GM21423 (cell line): ENCODE measurements around the gene DEPDC5.
A peak's percentile ranks its signal among the peaks of the same experiment; 100 is the strongest.
"Not testable (repeated sequence)": the region's sequence is repeated elsewhere in the genome, so short reads cannot be mapped to it uniquely, and the experiment has no call there.

Experiments
- ATAC-seq: cut with Tn5 transposase; IDR thresholded peaks from one replicate; pipeline ENCODE4 v1.9.1; 2021; ENCODE audit warnings: mild to moderate bottlenecking, moderate library complexity; ENCODE audit not compliant: unreplicated experiment

DEPDC5 gene

DNA sequence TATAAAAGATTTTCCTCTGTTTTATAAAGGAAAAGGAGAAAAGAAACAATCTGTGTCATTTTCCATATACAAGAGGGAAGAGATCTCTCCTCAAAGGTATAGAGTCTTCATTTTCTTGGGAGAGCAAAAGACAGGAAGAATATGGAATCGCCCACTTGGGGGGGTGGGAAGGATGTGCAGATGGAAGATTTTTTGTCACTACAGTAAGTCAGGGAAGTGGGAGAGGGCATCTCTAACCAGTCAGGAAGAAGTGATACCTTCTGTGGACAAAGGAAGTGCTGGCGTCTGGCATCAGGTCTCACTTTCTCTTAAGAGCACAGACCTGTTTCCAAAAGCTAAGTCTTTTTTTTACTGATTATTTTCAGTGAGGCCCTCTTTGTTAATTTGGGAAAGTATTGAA, 5.3 kb upstream of the DEPDC5 start:
- ATAC-seq, result no peak

DNA sequence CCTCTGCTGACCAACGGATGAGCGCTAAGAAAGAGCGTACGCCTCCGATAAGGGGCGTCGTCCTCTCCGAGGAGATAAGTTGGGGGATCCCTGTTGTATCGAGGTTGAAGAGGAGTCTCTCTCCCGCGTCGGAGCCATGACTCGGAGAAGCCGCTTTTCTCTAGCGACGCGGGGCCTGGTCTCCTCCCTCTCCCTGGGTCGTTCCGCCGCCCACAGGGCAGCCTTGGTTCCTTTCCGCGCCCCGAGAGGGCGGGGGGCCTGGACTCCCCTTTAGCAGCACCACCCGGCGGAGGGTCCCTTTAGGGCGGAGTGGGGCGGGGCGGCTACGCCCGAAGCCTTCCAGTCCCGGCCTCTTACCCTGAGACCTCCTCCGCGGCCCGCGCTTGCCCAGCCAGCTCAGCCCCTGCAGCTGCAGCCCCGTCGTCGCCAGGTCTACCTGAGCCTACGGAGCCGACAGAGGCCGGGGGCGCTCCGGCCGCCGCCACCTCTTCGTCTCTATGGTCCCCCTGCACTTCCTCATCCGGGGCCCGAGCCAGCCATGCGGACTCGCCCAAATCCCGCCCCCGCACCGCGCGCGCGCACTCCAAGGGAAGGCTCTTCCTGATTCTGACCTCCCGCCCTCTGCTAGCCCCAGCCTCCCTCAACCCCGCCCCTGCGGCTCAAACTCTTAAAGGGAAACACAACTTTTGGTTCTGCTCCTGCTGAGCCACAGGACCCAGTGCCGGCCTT, 4.0 kb upstream of the DEPDC5 start, which contains the start of gene PRR14L:
PRR14L (minus strand) TSS at position 497 of the 729 bp plus-strand sequence. CDS start 11,272 bp downstream, outside the sequence.
- peak; percentile 55 for ATAC-seq

DNA sequence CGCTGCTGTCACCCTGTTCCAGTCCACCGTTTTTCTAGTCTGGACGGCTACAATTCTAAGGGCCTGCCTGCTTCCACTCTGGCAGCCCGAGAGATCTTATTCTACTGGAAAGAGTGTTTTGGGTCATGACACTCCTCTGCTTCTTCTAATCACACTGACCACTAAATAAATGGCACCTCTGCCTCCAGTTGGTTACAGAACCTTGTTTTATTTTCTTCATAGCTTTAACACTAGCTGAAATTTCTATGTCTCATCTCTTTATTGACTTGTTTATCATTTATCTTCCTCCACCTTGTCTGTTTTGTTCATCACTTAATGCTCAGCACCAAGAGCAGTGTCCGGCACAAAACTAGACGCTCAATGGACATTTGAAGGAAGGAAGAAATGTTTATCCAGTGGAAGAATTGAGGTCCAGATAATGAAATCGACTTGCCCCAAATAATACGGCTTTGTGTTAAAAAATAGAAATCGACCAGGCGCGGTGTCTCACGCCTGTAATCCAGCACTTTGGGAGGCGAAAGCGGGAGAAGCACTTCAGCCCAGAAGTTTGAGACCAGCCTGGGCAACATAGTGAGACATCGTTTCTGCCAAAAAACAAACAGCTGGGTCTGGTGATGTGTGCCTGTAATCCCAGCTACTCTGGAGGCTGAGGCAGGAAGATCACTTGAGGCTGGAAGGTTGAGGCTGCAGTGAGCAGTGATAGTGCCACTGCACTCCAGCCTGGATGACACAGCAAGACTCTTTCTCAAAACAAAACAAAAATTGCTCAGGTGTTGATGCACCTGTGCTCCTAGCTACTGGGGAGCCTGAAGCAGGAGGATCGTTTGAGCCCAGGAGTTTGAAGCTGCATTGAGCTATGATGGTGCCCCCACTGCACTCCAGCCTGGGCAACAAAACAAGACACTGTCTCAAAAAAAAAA, 3.2 kb upstream of the DEPDC5 start:
- ATAC-seq, result no peak

DNA sequence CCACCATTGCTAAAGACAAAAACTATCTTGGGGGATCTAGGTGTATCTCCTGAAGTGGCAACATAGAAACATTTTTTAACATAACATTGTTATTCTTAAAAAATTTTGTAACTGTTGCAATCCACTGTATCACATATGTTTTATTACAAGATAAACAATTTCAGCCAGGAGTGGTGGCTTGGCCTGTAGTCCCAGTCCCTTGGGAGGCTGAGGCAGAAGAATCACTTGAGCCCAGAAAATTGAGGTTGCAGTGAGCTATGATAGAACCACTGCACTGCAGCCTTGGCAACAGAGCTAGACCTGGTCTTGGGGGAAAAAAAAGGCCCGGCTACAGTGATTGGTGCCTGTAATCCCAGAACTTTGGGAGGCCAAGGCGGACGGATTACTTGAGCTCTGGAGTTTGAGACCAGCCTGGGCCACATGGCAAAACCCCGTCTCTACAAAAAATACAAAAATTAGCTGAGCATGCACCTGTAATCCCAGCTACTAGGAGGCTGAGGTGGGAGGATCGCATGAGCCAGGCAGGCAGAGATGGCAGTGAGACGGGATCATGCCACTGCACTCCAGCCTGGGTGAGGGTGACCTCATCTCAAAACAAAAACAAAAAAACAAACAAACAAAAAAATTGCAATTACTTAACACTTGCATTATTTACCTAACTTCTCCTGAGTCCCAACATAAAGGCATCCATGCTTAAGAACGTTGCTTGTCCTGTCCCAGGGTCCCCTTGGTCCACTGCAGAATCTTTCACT, 1.5 kb upstream of the DEPDC5 start:
- no peak for ATAC-seq

GRCh38 chr22:31753005-31753633, 700 bp upstream of the DEPDC5 start:
- ATAC-seq, result peak; percentile 11

- no peak for ATAC-seq
These were observed 994 bp downstream of the DEPDC5 start for GRCh38 chr22:31754813-31755212.

GRCh38 chr22:31757265-31757664, 3.4 kb downstream of the DEPDC5 start:
- ATAC-seq, result no peak

- not testable (repeated sequence) for ATAC-seq
These were observed 5.0 kb downstream of the DEPDC5 start for GRCh38 chr22:31758860-31759259.

DNA sequence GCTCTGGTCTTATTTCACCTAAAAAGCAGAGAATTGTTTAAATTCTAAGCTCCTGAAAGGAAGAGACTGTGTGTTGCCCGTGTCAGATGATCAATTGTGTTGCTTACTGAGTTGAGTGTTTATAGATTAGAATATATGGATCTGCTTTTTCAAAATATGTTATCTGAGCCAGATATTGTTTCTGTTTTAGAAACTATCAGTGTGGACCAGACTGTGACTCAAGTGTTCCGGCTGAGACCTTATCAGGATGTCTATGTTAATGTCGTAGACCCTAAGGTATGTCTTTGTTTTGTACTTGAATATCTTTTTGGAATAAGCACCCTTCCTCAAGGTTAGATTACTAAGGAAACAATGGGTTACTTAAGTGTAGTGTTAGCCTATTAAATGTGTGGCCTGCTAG, 11.0 kb downstream of the DEPDC5 start:
- no peak for ATAC-seq

DNA sequence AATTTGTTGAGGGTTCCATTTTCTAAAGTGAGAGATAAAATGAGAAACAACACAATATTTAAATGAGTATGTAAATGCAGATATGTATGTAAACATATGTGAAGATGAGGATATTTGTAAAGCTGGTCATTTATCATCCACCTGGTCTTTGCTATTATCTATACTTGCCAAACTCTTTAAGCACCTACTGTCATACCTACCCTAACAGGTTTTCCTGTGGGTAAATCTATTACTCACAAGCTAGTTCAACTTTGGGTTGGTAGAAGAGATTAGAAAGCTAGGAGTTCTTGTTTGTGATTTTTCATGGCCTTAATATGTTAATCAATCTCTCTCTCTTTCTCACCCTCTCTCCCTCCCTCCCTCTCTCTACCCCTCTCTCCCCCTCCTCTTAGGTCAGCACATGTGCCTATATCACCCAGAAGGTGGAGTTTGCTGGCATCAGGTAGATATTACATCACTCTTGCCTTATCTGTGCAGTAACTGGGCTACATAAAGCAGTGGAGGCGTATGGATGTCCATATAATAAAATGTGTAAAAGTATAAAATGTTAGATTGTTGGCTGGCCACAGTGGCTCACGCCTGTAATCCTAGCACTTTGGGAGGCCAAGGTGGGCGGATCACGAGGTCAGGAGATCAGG, 14.7 kb downstream of the DEPDC5 start:
- no peak for ATAC-seq

DNA sequence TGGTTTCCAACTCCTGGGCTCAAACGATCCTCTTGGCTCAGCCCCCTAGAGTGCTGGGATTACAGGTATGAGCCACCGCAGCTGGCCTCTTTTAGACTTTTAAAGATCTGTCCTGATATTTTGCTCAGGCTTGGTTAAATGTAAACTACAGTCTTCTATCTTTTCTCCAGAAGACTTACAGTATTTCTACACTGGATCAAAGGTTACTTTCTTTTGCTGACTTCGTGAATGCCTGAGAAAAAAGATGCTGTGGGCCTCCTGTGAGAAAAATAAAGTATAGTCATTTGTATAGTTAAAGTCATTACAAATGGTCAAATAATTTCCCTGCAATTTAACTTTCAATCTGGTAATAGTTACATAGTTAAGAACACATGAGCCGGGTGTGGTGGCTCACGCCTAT, 19.6 kb downstream of the DEPDC5 start:
- ATAC-seq, result no peak

GRCh38 chr22:31776231-31776630, 22.4 kb downstream of the DEPDC5 start:
- no peak for ATAC-seq

GRCh38 chr22:31789803-31790202, 36.0 kb downstream of the DEPDC5 start:
- ATAC-seq, result no peak

- ATAC-seq, result peak; percentile 54
These were observed 36.4 kb downstream of the DEPDC5 start for GRCh38 chr22:31790240-31790639.

GRCh38 chr22:31799358-31799757, 45.5 kb downstream of the DEPDC5 start:
- ATAC-seq, result not testable (repeated sequence)

DNA sequence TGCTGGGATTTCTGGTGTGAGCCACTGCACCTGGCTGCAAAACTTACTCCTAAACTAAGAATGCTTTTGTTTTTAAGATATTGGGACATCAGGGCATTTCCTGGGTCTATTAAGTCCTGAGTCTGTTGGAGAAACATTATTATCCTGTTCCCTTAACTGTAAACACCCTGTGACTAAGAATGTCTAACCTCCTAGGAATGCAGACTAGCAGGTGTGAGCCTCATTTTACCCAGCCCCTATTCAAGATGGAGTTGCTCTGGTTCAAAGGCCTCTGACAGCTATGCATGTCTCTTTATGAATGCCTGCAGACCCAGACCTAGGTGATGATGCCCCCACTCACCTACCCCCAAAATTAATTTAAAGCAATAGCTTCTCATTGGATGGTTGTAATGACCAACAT, 46.2 kb downstream of the DEPDC5 start:
- no peak for ATAC-seq

- not testable (repeated sequence) for ATAC-seq
These were observed 47.0 kb downstream of the DEPDC5 start for GRCh38 chr22:31800861-31801260.

- ATAC-seq, result no peak
These were observed 48.8 kb downstream of the DEPDC5 start for GRCh38 chr22:31802575-31802974.

DNA sequence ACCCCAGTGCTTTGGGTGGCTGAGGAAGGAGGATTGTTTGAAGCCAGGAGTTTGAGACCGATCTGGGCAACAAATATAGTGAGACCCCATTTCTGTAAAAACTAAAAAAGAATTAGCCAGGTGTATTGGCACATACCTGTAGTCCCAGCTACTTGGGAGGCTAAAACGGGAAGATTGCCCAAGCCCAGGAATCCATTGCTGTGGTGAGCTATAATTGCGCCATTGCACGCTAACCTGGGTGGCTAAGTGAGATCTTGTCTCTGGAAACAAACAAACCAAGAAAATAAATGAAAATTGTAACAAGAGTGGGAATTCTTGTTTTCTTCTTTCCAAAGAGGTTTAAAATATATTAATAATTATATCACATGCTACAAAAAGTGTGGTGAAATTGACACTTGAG, 52.9 kb downstream of the DEPDC5 start:
- ATAC-seq, result no peak

DNA sequence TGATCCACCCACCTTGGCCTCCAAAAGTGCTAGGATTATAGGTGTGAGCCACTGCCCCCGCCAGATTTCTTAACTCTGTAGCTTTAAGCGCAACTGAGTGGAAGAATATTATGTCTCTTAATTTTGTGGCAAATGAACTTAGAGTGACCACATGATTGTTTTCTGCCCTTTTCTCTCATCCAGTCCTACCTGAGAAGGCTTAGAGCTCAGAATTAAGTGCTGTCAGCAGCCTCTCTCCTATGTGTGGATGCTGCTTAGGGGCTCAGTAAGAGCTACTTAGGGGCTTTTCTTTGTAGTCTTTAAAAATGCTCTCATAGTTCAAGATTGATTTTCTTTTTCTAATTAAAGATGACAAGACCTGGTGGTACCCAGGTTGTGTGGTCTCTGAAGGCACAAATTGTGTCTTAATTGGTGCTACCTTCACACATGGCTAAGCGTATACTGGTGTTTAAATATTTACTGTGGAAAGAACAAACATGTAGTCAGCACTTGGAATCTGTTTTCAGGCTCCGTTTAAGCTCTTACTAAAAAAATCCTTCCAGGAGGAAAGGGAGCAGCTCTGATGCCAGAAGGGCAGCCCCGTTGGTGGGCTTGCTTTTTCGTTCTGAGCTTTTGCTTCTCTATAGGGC, 59.3 kb downstream of the DEPDC5 start:
- no peak for ATAC-seq
